ENCODE measurements around the gene ELOVL3.

DNA sequence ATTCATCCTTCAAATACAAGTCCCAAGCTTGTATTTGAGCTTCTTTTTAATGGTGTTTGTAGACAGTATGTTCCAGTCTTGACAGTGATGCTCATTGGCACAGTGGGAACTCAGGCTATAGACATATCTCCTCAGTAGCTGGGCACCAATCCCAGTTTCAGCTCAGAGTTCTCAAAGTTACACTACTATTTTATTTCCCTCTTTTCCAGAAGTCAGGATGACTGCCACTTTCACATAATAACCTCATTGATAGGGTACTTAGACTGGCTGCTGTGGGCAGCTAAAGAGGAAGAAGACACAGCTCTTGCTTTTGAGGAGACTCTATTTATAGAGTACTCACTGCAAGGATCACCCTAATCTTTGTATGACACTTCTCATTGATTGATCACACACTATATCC lies 21.6 kb downstream of the ELOVL3 start:
- no peak for TF ChIP-seq TEAD4 (IDR thresholded peaks at IDR 0.05; ENCODE audit: low read length)
- no peak for TF ChIP-seq TEAD4 (CRISPR knock-in tag; IDR thresholded peaks at IDR 0.05; ENCODE audit: borderline replicate concordance)
- TF ChIP-seq DMBX1 (CRISPR knock-in tag; IDR thresholded peaks at IDR 0.05; ENCODE audit: borderline replicate concordance): no peak

Data from K562 (cell line).